ENCODE data around the gene PLCG1. TPM values are rescaled to one million over a fixed set of nuclear protein-coding genes. Genes with fewer than 3 reads are reported as not detected.

Gene PLCG1
- total and polyA plus RNA-seq, 9 of the 15 experiments (the other 6 are each of a cell fraction or from before 2014, with no cell fraction given) = 1.7 to 67.0 (median 34.8) TPM

- TF ChIP-seq, protein P1, sequence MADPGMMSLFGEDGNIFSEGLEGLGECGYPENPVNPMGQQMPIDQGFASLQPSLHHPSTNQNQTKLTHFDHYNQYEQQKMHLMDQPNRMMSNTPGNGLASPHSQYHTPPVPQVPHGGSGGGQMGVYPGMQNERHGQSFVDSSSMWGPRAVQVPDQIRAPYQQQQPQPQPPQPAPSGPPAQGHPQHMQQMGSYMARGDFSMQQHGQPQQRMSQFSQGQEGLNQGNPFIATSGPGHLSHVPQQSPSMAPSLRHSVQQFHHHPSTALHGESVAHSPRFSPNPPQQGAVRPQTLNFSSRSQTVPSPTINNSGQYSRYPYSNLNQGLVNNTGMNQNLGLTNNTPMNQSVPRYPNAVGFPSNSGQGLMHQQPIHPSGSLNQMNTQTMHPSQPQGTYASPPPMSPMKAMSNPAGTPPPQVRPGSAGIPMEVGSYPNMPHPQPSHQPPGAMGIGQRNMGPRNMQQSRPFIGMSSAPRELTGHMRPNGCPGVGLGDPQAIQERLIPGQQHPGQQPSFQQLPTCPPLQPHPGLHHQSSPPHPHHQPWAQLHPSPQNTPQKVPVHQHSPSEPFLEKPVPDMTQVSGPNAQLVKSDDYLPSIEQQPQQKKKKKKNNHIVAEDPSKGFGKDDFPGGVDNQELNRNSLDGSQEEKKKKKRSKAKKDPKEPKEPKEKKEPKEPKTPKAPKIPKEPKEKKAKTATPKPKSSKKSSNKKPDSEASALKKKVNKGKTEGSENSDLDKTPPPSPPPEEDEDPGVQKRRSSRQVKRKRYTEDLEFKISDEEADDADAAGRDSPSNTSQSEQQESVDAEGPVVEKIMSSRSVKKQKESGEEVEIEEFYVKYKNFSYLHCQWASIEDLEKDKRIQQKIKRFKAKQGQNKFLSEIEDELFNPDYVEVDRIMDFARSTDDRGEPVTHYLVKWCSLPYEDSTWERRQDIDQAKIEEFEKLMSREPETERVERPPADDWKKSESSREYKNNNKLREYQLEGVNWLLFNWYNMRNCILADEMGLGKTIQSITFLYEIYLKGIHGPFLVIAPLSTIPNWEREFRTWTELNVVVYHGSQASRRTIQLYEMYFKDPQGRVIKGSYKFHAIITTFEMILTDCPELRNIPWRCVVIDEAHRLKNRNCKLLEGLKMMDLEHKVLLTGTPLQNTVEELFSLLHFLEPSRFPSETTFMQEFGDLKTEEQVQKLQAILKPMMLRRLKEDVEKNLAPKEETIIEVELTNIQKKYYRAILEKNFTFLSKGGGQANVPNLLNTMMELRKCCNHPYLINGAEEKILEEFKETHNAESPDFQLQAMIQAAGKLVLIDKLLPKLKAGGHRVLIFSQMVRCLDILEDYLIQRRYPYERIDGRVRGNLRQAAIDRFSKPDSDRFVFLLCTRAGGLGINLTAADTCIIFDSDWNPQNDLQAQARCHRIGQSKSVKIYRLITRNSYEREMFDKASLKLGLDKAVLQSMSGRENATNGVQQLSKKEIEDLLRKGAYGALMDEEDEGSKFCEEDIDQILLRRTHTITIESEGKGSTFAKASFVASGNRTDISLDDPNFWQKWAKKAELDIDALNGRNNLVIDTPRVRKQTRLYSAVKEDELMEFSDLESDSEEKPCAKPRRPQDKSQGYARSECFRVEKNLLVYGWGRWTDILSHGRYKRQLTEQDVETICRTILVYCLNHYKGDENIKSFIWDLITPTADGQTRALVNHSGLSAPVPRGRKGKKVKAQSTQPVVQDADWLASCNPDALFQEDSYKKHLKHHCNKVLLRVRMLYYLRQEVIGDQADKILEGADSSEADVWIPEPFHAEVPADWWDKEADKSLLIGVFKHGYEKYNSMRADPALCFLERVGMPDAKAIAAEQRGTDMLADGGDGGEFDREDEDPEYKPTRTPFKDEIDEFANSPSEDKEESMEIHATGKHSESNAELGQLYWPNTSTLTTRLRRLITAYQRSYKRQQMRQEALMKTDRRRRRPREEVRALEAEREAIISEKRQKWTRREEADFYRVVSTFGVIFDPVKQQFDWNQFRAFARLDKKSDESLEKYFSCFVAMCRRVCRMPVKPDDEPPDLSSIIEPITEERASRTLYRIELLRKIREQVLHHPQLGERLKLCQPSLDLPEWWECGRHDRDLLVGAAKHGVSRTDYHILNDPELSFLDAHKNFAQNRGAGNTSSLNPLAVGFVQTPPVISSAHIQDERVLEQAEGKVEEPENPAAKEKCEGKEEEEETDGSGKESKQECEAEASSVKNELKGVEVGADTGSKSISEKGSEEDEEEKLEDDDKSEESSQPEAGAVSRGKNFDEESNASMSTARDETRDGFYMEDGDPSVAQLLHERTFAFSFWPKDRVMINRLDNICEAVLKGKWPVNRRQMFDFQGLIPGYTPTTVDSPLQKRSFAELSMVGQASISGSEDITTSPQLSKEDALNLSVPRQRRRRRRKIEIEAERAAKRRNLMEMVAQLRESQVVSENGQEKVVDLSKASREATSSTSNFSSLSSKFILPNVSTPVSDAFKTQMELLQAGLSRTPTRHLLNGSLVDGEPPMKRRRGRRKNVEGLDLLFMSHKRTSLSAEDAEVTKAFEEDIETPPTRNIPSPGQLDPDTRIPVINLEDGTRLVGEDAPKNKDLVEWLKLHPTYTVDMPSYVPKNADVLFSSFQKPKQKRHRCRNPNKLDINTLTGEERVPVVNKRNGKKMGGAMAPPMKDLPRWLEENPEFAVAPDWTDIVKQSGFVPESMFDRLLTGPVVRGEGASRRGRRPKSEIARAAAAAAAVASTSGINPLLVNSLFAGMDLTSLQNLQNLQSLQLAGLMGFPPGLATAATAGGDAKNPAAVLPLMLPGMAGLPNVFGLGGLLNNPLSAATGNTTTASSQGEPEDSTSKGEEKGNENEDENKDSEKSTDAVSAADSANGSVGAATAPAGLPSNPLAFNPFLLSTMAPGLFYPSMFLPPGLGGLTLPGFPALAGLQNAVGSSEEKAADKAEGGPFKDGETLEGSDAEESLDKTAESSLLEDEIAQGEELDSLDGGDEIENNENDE (IDR thresholded peaks at IDR 0.05; ENCODE audit: low read depth, low read length) = no peak
Observed at GRCh38 chr20:41180599-41181333, 43.4 kb downstream of the PLCG1 start (continued).
